ENCODE results near the gene NOS2.
"Not testable (repeated sequence)": the region's sequence is repeated elsewhere in the genome, so short reads cannot be mapped to it uniquely, and the experiment has no call there.

NOS2 gene

DNA sequence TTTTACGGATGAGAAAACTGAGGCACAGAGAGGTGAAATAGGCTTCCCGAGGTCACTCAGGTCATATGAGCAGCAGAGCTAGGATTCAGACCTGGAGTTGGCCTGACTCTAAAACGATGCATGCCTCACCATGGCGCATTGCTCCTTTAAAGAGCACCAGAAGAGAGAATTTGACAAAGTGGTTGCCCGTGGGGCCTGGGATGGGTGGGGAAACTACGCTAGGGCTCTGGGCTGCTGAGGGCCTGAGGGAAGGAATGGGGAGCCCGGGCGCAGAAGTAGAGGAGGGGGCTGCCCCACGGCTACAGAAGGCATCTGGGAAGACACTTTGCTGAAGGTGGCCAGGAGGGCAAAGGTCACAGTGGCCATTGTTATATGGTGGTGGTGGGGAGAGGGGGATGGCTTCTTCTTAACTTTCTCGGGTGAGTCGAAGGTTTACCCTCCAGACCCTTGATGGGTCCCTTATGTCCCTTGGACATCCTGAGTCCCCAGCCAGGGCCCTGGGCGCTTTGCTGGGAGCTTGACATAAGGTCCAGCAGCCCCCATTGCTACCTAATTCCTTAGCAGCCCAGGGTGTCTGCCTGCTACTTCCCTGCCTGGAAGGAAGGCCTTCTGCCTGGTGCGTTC is 55.0 kb downstream of the NOS2 start:
- H3K4me1 Mint-ChIP-seq; ATAC-seq (replicated peaks; ENCODE audit: extremely low read depth, poor library complexity, severe bottlenecking); H3K9me3 Mint-ChIP-seq; H3K27ac Mint-ChIP-seq (ENCODE audit: low read depth); H3K4me3 Mint-ChIP-seq; DNase-seq (ENCODE audit: low spot score in 2 of 2); H3K27me3 Mint-ChIP-seq; H3K36me3 Mint-ChIP-seq (ENCODE audit: insufficient read depth): not testable (repeated sequence)

DNA sequence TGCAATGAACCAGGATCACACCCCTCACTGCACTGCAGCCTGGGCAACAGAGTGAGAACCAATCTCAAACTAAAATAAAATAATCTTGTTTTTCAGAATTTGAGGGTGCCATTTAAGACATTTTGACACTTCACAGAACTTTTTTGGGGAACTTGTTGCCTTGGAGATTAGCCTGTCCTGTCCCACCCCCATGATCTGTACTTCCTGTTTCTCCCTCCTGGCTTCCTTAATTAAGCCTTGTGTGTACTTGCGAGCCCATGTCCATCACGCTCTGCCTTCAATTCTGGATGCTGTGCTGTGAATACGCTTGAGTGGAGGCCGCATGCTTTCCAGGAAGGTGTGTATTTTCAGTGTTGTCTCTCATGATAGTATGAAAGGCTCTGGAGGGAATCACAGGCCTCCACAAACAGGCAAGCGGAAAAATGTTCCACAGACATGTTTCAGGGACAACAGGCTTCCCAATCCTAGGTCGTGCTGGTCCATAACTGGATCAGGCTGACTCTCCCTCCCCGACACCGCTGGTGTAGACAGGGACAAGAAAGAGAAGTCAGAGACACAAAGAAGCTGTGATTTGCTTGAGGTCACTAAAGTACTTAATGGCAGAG is 56.9 kb downstream of the NOS2 start:
- no peaks in the 10 kb centered on the region for H3K9me3 Mint-ChIP-seq
- no peak for DNase-seq (ENCODE audit: low spot score in 2 of 2)
- H3K27ac Mint-ChIP-seq (ENCODE audit: low read depth), result no peak overlapping the region
- no peak for ATAC-seq (replicated peaks; ENCODE audit: extremely low read depth, poor library complexity, severe bottlenecking)
- H3K27me3 Mint-ChIP-seq, result no peaks in the 10 kb centered on the region
- no peak overlapping the region for H3K4me3 Mint-ChIP-seq
- no peaks in the 10 kb centered on the region for H3K36me3 Mint-ChIP-seq (ENCODE audit: insufficient read depth)
- H3K4me1 Mint-ChIP-seq, result no peaks in the 10 kb centered on the region

DNA sequence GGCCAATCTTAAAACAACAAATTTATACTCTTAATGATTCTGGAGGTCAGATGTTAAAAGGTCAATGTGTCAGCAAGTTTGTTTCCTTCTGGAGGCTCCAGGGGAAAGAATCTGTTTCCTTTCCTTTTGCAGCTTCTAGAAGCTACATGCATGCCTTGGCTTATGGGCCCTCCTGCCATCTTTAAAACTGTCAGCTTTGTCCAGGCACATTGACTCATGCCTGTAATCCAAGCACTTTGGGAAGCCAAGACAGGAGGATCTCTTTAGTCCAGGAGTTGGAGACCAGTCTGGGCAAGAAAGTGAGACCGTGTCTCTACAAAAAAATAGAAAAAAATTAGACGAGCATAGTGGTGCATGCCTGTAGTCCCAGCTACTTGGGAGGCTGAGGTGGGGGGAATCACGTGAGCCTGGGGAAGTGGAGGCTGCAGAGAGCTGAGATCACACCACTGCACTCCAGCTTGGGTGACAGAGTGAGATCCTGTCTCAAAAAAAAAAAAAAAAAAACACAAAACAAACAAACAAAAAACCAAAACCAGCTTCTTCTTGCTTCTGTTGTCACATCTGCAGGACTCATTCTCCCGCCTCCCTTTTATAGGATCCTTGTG is 58.3 kb downstream of the NOS2 start:
- Mint-ChIP-seq H3K27me3 (no peaks in the 10 kb centered on the region), H3K4me3 (no peak overlapping the region), H3K4me1 (no peaks in the 10 kb centered on the region), H3K36me3 (ENCODE audit: insufficient read depth) (no peaks in the 10 kb centered on the region), H3K27ac (ENCODE audit: low read depth) (no peak overlapping the region), H3K9me3 (no peaks in the 10 kb centered on the region)
- DNase-seq (ENCODE audit: low spot score in 2 of 2), result no peak
- ATAC-seq (replicated peaks; ENCODE audit: extremely low read depth, poor library complexity, severe bottlenecking), result no peak

DNA sequence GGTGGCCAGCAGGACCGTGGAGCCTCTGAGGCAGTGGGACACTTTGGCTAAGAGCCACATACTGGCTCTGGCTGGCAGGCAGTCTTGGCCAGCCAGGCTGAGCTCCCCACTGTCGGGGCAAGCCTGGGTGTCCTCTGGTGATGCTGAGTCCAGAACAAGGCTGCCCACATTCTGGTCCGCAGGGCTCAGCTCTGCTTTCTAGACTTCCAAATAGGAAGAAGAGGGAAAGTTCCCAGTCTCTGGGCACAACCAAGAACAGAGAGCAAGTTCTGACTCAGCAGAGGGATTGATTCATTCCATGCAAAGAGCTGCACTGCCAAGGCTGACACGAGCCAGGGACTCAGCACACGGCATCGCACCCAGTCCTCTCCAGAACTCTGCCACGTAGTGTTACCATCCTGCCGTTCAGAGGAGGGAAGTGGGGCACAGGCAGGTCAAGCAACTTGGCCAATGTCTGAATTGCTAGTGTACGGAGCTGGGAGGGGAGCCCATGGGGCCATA is 58.9 kb downstream of the NOS2 start:
- Mint-ChIP-seq H3K9me3 (no peaks in the 10 kb centered on the region), H3K27ac (ENCODE audit: low read depth) (no peak overlapping the region), H3K27me3 (no peaks in the 10 kb centered on the region), H3K36me3 (ENCODE audit: insufficient read depth) (no peaks in the 10 kb centered on the region), H3K4me1 (no peaks in the 10 kb centered on the region), H3K4me3 (no peak overlapping the region)
- DNase-seq (ENCODE audit: low spot score in 2 of 2) (no peak), ATAC-seq (replicated peaks; ENCODE audit: extremely low read depth, poor library complexity, severe bottlenecking) (no peak)

DNA sequence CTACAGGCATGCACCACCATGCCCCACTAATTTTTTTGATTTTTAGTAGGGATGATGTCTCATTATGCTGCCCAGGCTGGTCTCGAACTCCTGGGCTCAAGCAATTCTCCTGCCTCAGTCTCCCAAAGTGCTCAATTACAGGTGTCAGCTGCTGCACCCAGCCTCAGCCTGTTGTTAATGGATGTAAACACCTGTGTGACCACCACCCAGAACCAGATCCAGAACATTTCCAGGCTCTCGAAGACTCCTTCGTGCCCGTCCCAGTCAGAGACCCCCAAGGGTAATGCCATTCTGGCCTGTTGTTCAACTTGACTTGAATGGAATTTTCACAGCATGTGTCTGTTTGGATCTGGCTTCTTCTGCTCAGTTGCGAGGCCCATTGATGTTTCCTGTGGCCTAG is 59.8 kb downstream of the NOS2 start:
- not testable (repeated sequence) for DNase-seq (ENCODE audit: low spot score in 2 of 2); H3K36me3 Mint-ChIP-seq (ENCODE audit: insufficient read depth); H3K9me3 Mint-ChIP-seq; H3K4me1 Mint-ChIP-seq; H3K27me3 Mint-ChIP-seq; H3K4me3 Mint-ChIP-seq; ATAC-seq (replicated peaks; ENCODE audit: extremely low read depth, poor library complexity, severe bottlenecking); H3K27ac Mint-ChIP-seq (ENCODE audit: low read depth)

DNA sequence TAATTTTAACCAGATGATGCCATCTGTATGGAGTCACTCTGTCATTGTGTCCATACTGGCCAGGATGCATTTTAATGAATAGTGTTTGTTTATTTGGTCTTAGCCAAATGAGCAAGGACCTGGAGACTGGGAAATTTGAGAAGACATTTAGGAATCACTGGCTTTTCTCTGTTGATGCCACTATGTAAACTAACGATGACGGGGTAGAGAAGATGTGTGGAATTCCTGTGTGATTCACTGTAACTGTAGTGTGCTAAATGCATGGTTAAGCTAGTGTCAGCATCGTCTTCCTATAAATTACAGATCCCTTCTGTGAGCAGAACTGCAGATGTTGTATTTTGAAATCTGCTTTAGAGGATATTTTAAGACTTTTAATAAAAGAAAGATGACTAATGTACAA is 66.6 kb downstream of the NOS2 start:
- Mint-ChIP-seq H3K4me1 (no peaks in the 10 kb centered on the region), H3K36me3 (ENCODE audit: insufficient read depth) (no peaks in the 10 kb centered on the region), H3K27ac (ENCODE audit: low read depth) (no peak overlapping the region), H3K27me3 (peaks cover 64% of the 10 kb centered on the region), H3K4me3 (no peak overlapping the region), H3K9me3 (no peaks in the 10 kb centered on the region)
- DNase-seq (ENCODE audit: low spot score in 2 of 2) (no peak), ATAC-seq (replicated peaks; ENCODE audit: extremely low read depth, poor library complexity, severe bottlenecking) (no peak)

DNA sequence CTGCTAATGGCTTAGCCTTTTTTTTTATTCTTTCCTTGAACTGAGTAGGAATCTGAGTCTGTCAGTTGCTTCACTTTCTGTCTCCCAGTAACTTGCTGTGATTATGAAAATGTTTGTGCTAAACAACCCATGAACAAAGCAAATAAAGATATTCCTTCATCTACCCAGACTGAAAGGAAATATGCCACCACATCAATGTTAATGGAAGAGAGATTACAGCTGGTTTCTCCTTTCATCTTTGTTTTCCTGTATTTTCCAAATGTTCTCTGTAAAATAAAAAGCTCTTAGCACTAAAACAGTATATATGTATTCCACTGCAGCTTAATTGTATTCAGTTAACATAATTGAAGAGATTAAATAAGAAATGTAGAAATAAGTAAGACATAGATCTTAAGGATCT is 67.6 kb downstream of the NOS2 start:
- H3K4me1 Mint-ChIP-seq; DNase-seq (ENCODE audit: low spot score in 2 of 2); ATAC-seq (replicated peaks; ENCODE audit: extremely low read depth, poor library complexity, severe bottlenecking); H3K36me3 Mint-ChIP-seq (ENCODE audit: insufficient read depth); H3K9me3 Mint-ChIP-seq; H3K4me3 Mint-ChIP-seq; H3K27ac Mint-ChIP-seq (ENCODE audit: low read depth): not testable (repeated sequence)
- peaks cover 66% of the 10 kb centered on the region for H3K27me3 Mint-ChIP-seq

DNA sequence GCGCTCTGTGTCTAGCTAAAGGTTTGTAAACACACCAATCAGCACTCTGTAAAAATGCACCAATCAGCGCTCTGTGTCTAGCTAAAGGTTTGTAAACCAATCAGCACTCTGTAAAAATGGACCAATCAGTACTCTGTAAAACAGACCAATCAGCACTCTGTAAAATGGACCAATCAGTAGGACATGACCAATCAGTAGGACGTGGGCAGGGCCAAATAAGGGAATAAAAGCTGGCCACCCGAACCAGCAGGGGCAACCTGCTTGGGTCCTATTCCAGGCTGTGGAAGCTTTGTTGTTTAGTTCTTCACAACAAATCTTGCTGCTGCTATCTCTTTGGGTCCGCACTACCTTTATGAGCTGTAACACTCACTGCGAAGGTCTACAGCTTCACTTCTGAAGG is 74.3 kb downstream of the NOS2 start:
- H3K27me3 Mint-ChIP-seq, result peaks cover 34% of the 10 kb centered on the region

DNA sequence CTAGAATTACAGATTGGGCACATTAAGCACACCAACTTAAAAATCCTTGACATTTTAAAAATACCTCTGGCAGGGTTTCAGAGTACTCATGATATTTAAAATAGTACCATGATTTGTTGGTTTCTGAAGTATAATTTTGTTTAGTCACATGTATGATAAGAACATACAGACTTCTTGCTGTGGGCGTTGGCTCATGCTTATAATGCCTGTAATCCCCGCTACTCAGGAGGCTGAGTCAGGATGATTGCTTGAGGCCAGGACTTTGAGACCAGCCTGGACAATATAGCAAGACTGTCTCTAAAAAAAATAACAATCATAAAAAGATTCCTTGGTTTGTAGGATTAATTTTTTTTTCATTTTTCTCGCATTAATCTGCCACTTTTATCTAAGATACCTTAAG is 78.5 kb downstream of the NOS2 start:
- H3K27me3 Mint-ChIP-seq, result peaks cover 26% of the 10 kb centered on the region
- H3K4me1 Mint-ChIP-seq, result no peaks in the 10 kb centered on the region
- H3K4me3 Mint-ChIP-seq, result no peak overlapping the region
- no peak overlapping the region for H3K27ac Mint-ChIP-seq (ENCODE audit: low read depth)
- no peaks in the 10 kb centered on the region for H3K36me3 Mint-ChIP-seq (ENCODE audit: insufficient read depth)
- ATAC-seq (replicated peaks; ENCODE audit: extremely low read depth, poor library complexity, severe bottlenecking) (no peak), DNase-seq (ENCODE audit: low spot score in 2 of 2) (no peak)
- H3K9me3 Mint-ChIP-seq, result no peaks in the 10 kb centered on the region

More for the DNA sequence above, 74.3 kb downstream of the NOS2 start:
- H3K27ac Mint-ChIP-seq (ENCODE audit: low read depth); ATAC-seq (replicated peaks; ENCODE audit: extremely low read depth, poor library complexity, severe bottlenecking); H3K9me3 Mint-ChIP-seq; H3K4me1 Mint-ChIP-seq; H3K36me3 Mint-ChIP-seq (ENCODE audit: insufficient read depth); H3K4me3 Mint-ChIP-seq; DNase-seq (ENCODE audit: low spot score in 2 of 2): not testable (repeated sequence)
